GM15510 (cell line): ENCODE data around the gene DPP9.

Experiments used
- POLR2A ChIP-seq: IDR thresholded peaks from 3 replicates; pipeline ENCODE4 v1.6.1; 2011; ENCODE audit warnings: borderline replicate concordance; ENCODE audit not compliant: insufficient read length; ENCODE audit errors: extremely low read depth

The DPP9 gene

DNA sequence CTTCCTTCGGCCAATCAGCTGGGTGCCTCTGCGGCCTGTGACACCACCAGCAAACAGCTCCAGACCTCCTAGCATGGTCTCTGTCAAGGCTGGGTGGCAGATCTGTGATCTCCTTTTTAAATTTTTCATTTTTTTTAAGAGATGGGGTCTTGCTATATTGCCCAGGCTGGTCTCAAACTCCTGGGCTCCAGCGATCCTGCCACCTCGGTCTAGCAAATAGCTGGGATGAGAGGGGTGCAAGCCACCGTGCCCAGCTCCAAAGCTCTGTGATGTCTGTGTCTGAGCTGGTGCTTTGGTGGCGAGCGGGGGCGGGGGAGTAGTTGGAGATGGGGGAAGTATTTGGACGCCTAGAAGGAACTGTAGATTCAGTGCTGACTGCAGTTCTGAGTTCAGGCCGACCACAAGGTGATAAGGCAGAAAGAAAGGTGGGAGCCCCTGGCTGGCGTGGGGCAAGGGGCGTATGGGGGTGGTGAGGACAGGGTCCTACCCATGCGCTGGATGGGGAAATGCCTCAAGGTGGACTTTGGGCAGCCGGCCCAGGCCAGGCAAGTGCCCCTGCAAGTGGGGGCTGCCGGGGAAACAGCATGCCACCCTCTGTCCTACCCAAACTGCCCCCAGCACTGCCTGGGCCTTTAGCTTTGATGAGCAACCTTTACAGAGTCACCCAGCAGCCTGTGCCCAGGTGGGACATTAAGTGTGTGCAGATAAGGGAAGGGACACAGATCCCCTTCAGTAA is 5.5 kb downstream of the DPP9 start:
- TF ChIP-seq POLR2A: no peak

DNA sequence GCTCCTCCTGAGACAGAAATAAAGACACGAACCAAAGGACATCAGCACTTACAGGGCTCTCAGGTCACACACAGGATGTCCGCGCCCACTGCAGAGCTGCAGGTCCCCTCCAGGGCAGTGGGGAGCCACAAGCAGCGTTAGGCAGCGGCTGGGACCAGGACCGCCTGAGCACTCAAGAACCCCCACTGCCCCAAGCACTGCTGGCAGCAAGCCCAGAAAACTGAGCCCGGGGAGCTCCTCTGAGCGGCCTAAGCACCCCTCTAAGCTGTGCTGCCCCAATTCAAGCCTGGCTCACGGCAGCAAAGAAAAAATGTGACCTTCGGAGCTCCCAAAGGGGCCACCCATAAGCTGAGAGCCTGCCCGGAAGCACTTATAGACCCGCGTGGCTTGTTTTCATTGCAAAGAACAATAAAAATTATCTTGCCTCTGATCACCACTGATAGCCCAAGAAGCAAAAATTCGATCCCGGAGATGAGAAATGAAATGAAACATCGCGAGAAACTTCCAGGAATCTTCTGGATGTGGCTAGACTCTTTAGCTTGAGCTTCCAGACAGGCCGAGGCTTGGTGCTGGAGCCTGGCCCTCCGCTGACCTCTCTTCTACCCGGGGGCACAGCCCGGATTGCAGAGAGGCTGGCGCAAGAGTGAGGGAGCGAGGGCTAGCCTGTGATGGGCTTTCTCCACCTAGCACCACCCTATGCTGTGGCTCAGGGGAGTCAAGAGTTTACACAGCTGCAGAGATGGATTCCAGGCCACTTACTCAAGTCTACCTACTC is 6.3 kb downstream of the DPP9 start:
- no peak for TF ChIP-seq POLR2A

DNA sequence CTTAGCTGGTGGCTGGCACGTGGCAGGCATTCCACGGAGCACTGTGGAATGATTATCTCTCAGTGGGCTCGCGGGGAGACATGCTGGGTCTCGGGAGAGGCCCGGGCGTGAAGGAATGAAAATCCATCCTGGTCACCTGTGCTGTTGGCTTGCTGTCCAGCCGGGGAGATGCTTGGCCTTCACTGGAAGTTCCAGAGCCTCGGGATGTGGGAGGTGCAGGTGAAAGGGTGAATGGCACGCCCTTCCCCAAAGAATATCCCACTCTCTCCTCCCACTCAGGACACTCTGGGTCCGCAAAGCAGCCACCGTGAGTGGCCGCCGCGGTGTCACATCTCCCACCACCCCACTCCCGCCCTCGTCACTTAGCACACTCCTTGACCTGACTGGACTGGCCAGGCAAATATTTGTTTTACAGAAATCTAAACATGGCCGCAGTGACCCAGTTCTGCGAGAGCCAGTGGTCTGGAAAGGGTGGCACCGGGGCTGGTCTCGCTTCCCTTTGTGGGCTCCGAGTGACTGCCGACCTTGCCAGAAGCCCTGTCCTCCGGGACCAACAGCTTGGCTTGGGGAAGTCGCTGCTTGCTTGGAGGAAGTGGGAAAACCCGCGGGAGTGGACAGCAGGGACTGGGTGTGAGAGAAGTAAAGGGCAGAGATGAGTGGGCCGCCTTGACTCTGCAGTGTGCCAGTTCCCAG is 8.0 kb downstream of the DPP9 start:
- no peak for TF ChIP-seq POLR2A

DNA sequence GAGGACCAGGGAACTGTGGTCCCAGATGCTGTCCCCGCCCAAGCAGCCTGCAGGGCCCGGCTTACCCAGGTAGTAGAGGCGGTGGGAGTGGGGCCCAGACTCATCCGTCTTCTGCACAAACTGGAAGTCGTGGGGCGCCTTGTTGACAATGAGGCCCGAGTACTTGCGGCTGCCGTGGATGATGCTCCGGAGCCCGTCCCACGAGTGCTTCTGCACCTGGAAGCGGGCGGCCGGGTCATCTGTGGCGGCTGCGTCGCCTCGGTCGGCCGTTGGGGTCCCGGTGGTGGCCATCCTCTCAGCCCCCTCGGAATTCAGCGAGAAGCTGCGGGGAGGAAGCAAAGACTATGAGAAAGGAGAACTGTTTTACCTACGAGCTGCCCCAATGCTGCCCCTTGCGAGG is 9.6 kb downstream of the DPP9 start:
- no peak for TF ChIP-seq POLR2A

DNA sequence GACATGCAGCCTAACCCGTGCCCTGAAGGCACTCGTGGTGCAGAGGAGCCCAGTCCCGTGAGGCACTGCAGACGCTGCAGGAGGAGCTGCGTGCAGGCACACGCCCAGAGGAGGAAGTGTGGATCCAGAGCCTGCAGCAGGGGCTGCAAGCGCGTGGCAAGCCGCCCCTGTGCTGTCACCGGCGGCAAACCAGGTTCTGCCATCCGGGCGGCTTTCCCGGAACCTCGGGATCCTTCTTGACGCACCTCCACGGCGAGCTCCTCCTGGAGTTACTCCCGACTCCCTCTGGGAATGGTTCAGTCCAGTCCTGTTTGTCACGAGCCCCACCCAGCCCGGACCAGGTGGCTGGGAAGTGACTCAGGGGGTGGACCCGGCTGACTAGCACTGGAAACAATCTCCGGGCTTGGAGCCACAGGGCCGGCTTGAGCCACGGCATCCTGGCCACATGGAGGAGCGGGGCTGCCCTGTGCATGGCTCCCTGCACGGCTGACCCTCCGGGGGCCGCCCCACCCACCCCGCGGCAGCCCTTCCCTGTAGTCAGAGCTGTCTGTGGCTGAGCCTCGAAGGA is 10.2 kb downstream of the DPP9 start:
- no peak for TF ChIP-seq POLR2A

DNA sequence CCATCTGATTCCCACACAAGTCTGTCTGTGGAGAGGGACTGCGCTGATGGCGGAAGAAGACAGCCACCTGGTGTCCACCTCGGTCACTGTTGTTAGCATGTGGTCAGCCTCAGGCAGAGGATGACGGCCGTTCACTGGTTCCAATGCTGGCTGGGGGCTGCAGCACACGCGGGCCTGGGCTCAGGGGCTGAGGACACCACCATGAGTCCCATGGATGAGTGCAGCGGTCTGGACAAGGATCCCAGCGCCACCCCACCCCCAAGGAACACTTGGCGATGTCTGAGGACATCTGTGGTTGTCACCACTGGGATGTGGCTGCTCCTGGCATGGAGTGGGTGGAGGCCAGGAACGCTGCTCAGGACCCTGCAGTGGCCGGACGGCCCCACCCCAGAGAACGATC is 10.9 kb downstream of the DPP9 start:
- no peak for TF ChIP-seq POLR2A

DNA sequence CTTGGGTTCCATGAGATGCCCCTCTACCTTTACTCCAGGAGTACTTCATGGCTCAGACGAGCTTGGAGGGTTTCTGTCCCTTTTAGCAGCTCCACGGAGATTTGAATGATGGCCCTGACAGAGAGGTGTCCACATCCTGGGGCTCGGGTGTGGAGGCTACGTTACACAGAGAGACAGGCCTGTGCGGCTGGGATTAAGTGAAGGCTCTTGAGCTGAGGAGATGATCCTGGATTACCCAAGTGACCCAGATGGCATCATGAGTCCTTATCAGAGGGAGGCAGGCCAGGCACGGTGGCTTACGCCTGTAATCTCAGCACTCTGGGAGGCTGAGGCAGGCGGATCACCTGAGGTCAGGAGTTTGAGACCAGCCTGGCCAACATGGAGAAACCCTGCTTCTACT is 12.4 kb downstream of the DPP9 start:
- TF ChIP-seq POLR2A: no peak

DNA sequence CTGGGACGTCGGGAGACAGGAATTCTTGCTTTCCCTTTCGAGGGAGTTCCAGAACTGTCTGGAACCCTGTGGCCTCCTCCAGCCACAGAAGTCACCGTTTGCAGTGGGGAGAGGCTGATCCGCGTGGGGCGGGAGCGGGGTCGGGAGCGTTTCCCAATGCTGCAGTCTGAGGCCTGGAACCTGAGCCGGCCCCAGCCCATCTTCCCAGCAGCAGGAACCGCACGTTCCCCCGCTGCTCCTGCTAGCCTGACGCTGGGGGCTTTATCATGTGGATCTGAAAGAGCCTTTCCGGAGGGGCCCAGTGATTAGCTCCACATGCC is 13.4 kb downstream of the DPP9 start:
- no peak for TF ChIP-seq POLR2A

DNA sequence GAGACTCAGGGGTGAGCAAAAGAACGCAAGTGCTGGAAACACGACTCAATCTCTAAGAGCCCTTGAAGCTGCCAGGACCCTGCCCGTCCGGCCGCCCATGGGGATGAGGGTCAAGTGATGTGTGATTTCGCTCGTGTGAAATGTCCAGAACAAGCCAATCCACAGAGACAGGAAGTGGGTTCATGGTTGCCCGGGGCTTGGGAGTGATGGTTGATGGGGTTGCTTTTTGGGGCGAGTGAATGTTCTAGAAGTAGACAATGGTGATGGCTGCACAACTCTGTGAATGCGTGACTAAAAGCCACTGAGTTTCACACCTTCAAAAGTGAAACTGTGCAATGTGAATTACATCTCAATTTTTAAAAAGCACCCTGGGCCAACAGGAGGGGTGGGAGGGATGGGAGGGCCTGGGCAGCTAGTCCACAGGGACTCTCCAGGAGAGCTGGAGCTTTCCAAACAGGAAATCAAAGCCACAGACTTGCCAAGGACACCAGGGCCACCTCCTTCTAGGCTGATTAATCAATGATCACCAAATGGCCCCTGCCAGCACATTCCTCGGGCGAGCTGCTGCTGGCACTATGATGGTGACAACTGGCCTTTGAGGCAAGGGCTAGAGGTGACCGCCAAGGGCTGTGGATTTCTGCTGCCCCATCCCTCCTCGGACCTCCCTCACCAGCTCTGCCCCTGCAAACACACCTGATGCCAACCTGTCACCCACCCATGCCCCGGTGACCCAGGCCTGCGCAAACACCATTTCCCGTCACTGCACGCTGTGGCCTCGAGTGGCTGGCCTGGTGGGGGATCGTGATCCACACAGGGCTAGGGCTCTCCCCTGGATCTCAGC is 14.0 kb downstream of the DPP9 start:
- TF ChIP-seq POLR2A: no peak

DNA sequence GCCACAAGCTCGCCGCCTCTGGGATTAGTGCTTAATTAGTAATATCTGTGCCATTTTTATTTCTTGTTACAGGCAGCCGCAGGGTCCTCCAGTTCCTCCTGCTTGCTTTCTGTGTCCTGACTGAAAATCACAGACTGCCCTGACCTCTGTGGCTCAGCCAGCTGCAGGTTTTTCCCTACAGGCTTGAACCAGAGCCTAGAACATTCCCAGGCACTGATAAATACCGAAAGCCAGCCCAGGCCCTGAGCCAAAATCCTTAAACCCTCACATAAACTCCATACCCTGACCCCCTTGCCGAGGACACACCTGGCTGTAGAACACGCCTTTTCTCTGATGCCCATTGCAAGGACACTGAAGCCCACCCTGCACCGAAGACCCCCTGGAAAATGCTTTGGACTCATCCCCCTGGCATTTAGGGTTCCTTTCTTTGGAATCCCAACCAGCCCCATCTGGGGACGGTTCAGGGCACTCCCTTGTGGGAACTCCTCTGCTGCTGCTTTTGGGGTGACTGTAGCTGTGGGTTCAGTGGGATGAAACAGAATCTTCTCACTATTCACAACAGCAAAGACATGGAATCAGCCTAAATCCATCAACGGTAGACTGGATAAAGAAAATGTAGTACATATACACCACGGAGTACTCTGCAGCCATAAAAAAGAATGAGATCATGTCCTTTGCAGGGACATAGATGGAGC is 15.5 kb downstream of the DPP9 start:
- TF ChIP-seq POLR2A: no peak

DNA sequence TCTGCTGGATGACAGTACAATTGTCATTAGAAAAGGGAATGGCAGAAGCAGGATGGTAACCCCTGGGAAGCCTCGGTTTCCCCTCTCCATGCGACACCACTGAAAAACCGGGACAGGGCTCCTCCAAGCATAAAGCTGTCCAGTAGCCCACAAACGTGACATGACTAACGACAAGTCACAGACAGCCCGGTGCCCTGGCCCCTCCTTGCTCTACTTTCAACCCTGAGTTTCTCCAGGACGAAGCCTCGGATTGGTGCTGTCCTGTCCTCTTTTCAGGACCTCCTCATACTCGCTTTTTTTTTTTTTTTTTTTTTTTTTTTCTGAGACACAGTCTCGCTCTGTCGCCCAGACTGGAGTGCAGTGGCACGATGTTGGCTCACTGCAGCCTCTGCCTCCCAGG is 16.3 kb downstream of the DPP9 start:
- TF ChIP-seq POLR2A: no peak

DNA sequence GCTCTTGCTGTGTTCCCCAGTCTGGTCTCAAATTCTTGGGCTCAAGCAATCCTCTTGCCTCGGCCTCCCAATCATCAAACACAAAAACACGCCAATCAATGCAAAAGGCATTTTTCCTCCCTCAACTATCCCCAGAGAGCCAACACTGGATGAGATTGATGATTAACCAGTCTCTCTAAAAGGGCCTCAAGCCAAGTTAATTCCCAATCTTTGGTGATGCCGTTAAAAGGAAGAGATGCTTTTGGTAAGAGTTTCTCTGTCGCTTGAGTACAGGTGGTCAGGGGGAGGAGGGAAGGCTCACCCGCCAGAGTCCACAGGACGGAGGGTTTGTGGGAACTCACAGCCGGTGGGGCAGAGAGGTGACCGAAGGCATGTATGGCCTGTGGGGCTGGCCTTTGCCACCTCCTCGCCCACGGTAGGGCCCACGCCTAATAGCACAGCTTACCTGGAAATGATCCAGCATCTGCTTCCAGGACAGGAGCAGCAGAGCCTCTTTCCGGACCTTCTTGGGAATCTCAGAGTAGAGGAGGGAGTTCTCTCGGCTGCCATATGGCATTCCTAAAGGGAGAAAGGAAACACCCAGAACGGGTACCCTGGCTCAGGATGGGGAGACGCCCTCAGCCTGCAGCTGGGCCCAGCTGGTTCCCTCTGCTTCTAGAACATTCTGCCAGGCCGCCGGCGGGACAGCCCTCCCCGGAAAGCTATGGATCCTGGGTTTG is 18.1 kb downstream of the DPP9 start:
- no peak for TF ChIP-seq POLR2A

DNA sequence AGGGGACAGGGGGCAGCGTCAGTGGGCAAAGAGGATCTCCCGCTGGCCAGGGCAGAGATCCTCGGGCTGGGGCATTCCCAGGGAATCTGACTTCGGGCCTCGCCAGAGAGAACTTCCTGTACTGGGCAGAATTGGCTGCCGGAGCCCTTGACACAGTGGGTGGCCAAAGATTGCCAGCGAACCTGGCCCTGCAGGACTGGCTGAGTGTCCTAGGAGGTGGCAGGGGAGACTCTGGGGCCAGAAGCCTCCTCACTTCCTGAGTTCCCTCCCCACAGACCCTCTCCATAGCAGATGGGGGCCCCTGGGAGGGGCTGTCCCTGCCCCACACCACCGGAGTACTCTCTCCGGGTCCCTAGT is 19.3 kb downstream of the DPP9 start:
- TF ChIP-seq POLR2A: no peak

DNA sequence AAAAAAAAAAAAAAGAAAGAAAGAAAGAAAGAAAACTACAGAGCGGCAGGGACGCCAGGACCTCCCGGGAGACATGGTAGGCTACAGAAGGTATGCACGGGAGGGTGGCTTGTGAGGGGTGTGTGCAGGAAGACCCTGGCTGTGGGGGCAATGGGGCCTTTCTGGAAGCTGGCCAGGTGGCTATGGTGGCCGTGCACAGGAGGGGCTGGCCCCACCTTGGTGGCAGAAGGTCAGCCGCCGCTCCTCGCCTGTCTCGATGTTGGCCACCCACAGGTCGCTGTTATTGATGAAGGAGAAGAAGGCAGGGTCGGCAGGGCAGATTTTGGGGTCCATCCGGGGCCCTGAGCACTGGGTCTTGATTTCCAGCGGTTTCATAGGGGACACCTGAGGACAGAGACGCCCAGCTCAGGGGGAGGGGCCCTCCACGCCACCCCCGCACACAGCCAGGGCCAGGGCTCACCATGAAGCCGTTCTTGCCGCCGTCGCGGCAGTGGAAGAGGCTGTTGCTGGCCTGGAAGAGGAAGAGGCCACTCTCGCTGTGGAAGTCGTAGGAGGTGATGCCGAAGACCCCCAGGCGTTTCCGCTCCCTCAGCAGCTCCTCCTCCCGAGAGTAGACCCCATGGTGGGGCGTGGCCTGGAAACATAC is 19.8 kb downstream of the DPP9 start:
- TF ChIP-seq POLR2A: no peak

DNA sequence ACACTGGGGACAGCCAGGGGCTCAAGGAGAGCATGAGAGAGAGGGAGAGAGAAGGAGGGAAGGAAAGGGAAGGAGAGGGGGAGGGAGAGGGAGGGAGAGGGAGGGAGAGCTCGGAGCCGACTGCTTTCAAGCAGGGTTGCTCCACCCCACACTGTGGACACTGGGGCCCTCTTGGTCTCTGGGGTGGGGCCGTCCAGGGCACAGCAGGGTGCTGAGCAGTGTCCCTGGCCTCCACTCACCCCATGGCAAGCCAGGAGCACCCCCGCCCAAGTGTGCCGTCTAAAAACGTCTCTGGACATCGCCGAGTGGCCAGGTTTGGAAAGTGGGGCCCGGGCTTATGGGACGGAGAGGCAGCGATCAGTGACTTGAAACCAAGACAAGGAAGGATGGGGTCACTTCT is 20.9 kb downstream of the DPP9 start:
- TF ChIP-seq POLR2A: no peak
